GM19372 (cell line): Measurements from ENCODE around the gene TAS1R1.
A peak's percentile ranks its signal among the peaks of the same experiment; 100 is the strongest.

Experiments used
- ATAC-seq: cut with Tn5 transposase; IDR thresholded peaks from one replicate; pipeline ENCODE4 v1.9.1; 2021; ENCODE audit warnings: mild to moderate bottlenecking, low read depth, moderate library complexity; ENCODE audit not compliant: unreplicated experiment

TAS1R1 gene

GRCh38 chr1:6601923-6602668 lies 47.0 kb downstream of the TAS1R1 start:
- peak; percentile 16 for ATAC-seq

- ATAC-seq = peak; percentile 48
Measured at GRCh38 chr1:6602669-6603237, 47.6 kb downstream of the TAS1R1 start, which contains the start of gene KLHL21. Gene KLHL21, minus strand, starts transcription at chr1:6602869. Its CDS starts 52 bp downstream, at chr1:6602817.

GRCh38 chr1:6603238-6603914 lies 48.3 kb downstream of the TAS1R1 start:
- ATAC-seq = peak; percentile 20

- ATAC-seq = no peak
Measured at GRCh38 chr1:6603915-6604558, 48.9 kb downstream of the TAS1R1 start.

GRCh38 chr1:6612641-6613360 lies 57.7 kb downstream of the TAS1R1 start:
- ATAC-seq = peak; percentile 35

GRCh38 chr1:6613361-6614018 lies 58.4 kb downstream of the TAS1R1 start, which contains the start of gene PHF13:
Gene PHF13, plus strand, starts transcription at chr1:6613731. Its CDS starts 336 bp downstream, at chr1:6614067.
- ATAC-seq = peak; percentile 91

GRCh38 chr1:6614019-6614928 lies 59.2 kb downstream of the TAS1R1 start:
- no peak for ATAC-seq

GRCh38 chr1:6614929-6615785 lies 60.0 kb downstream of the TAS1R1 start:
- no peak for ATAC-seq

- ATAC-seq = no peak
Measured at GRCh38 chr1:6619045-6619444, 63.9 kb downstream of the TAS1R1 start.

GRCh38 chr1:6621429-6622391 lies 66.6 kb downstream of the TAS1R1 start:
- ATAC-seq = no peak

- no peak for ATAC-seq
Measured at GRCh38 chr1:6622396-6623152, 67.5 kb downstream of the TAS1R1 start.

- no peak for ATAC-seq
Measured at GRCh38 chr1:6623269-6623965, 68.3 kb downstream of the TAS1R1 start.

GRCh38 chr1:6624710-6625583 lies 69.8 kb downstream of the TAS1R1 start, which contains the start of gene THAP3:
Gene THAP3, plus strand, starts transcription at chr1:6624868. Its CDS starts 351 bp downstream, at chr1:6625219.
- peak; percentile 78 for ATAC-seq

GRCh38 chr1:6625584-6626149 lies 70.6 kb downstream of the TAS1R1 start:
- ATAC-seq = peak; percentile 30
